ENCODE measurements around the gene PGAP3.

DNA sequence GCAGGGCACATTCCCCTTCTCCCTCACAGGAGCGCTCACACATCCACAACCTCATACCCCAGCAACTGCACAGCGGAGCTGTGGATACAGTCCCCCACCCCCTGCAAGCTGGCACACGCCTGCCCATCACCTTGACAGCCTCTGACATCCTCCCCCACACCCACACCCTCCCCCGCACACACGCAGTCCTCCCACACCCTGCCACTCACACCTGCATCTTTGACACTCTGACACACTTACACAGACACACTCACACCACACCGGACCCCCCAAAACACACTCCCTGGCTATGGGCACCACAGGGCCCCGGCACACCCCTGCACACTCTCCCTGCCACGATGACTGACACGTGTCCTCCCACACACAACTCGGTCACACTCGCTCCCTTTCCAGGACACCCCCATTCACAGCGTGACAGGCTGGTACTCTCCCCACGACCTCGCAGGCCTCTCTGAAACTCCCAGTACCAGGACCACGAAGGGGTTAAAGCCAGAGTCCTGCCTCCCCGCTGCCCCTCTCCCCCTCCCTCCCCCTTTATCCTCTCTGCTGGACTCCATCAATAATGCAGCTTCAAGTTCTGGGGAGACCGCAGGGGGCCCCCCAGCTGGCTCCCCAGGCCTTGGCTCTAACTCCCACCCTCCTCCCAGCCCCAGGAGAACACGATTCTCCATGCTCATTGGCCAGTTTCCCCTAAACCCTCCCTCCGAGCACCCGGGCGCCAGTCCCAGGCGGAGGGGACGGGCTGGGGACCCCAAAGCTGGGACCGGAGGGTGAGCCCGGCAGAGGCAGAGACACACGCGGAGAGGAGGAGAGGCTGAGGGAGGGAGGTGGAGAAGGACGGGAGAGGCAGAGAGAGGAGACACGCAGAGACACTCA, 61.4 kb downstream of the PGAP3 start, which contains the start of gene PPP1R1B:
- TF ChIP-seq, protein P1, sequence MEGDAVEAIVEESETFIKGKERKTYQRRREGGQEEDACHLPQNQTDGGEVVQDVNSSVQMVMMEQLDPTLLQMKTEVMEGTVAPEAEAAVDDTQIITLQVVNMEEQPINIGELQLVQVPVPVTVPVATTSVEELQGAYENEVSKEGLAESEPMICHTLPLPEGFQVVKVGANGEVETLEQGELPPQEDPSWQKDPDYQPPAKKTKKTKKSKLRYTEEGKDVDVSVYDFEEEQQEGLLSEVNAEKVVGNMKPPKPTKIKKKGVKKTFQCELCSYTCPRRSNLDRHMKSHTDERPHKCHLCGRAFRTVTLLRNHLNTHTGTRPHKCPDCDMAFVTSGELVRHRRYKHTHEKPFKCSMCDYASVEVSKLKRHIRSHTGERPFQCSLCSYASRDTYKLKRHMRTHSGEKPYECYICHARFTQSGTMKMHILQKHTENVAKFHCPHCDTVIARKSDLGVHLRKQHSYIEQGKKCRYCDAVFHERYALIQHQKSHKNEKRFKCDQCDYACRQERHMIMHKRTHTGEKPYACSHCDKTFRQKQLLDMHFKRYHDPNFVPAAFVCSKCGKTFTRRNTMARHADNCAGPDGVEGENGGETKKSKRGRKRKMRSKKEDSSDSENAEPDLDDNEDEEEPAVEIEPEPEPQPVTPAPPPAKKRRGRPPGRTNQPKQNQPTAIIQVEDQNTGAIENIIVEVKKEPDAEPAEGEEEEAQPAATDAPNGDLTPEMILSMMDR (IDR thresholded peaks at IDR 0.05) = no peak
- TF ChIP-seq POLR2A (IDR thresholded peaks at IDR 0.05) (no peak), POLR2AphosphoS5 (IDR thresholded peaks at IDR 0.05; ENCODE audit: insufficient read depth in 1 of 2, low read depth in 1 of 2) (no peak)

Measured in vagina (tissue), 2 donors.